H1 (cell line): ENCODE measurements around the gene C9orf50. TPM values are rescaled to one million over a fixed set of nuclear protein-coding genes. Genes with fewer than 3 reads are reported as not detected.

Experiments
- ASH2L ChIP-seq: fragments of 200-600, 300-600 bp; sonication (generic); IDR thresholded peaks from one replicate; pipeline ENCODE4 v1.7.1; 2017; ENCODE audit warnings: low read length
- BRCA1 ChIP-seq: IDR thresholded peaks from 2 replicates; pipeline ENCODE4 v1.6.1; 2012; ENCODE audit warnings: low read depth, low read length, improper control_type of control experiment
- CHD2 ChIP-seq: IDR thresholded peaks from 2 replicates; pipeline ENCODE4 v1.6.1; 2012; ENCODE audit warnings: low read length, improper control_type of control experiment
- CREB1 ChIP-seq: IDR thresholded peaks from 2 replicates; pipeline ENCODE4 v1.6.1; 2012; ENCODE audit warnings: inconsistent platforms
- CTBP2 ChIP-seq: IDR thresholded peaks from 2 replicates; pipeline ENCODE4 v1.7.0; 2011; ENCODE audit warnings: borderline replicate concordance, mild to moderate bottlenecking, moderate library complexity, mixed read lengths, low read length; ENCODE audit not compliant: insufficient read depth, insufficient read length
- EP300 ChIP-seq, 2 experiments: IDR thresholded peaks; 1 replicate in 1 of 2; 2 replicates in 1 of 2; pipeline ENCODE4 v1.6.1; 2011 to 2012; ENCODE audit warnings: low read depth in 2 of 2, low read length in 2 of 2, mild to moderate bottlenecking in 2 of 2, borderline replicate concordance in 1 of 2, inconsistent platforms in 1 of 2, moderate library complexity in 1 of 2
- FOSL1 ChIP-seq: IDR thresholded peaks from 2 replicates; pipeline ENCODE4 v1.6.1; 2011; ENCODE audit warnings: mild to moderate bottlenecking, low read depth, low read length, moderate library complexity; ENCODE audit not compliant: insufficient read depth
- JUN ChIP-seq: IDR thresholded peaks from 2 replicates; pipeline ENCODE4 v1.6.1; 2011; ENCODE audit warnings: low read depth, mild to moderate bottlenecking, improper control_type of control experiment, low read length
- JUND ChIP-seq: IDR thresholded peaks from 2 replicates; pipeline ENCODE4 v1.6.1; 2011; ENCODE audit warnings: mild to moderate bottlenecking, improper control_type of control experiment, low read length
- KDM4A ChIP-seq: IDR thresholded peaks from one replicate; pipeline ENCODE4 v1.7.1; 2012; ENCODE audit warnings: low read depth, mild to moderate bottlenecking, moderate library complexity, low read length, inconsistent platforms; ENCODE audit not compliant: severe bottlenecking
- PHF8 ChIP-seq: fragments of 200-600 bp; sonication (generic); conservative IDR thresholded peaks from 2 replicates; pipeline ENCODE4 v1.7.1; 2012; ENCODE audit warnings: low read depth, mild to moderate bottlenecking, inconsistent platforms, low read length, moderate library complexity
- POLR2A ChIP-seq, 2 experiments: IDR thresholded peaks; 1 replicate in 1 of 2; 2 replicates in 1 of 2; pipeline ENCODE4 v1.6.1; 2011; ENCODE audit warnings: low read depth in 2 of 2, low read length in 2 of 2, mild to moderate bottlenecking in 2 of 2; ENCODE audit errors: control extremely low read depth in 1 of 2
- POLR2AphosphoS5 ChIP-seq: IDR thresholded peaks from 2 replicates; pipeline ENCODE4 v1.6.1; 2011; ENCODE audit warnings: low read depth, low read length
- RBBP5 ChIP-seq: IDR thresholded peaks from 2 replicates; pipeline ENCODE4 v1.7.1; 2012; ENCODE audit warnings: low read depth, mild to moderate bottlenecking, inconsistent platforms, low read length, moderate library complexity, borderline replicate concordance
- RFX5 ChIP-seq: IDR thresholded peaks from 2 replicates; pipeline ENCODE4 v1.6.1; 2011; ENCODE audit warnings: low read depth, low read length, improper control_type of control experiment, borderline replicate concordance
- SIX5 ChIP-seq: IDR thresholded peaks from 2 replicates; pipeline ENCODE4 v1.6.1; 2011; ENCODE audit warnings: mild to moderate bottlenecking, low read depth, low read length
- SP2 ChIP-seq: IDR thresholded peaks from 2 replicates; pipeline ENCODE4 v1.6.1; 2012; ENCODE audit warnings: mild to moderate bottlenecking, low read length, inconsistent platforms
- TBP ChIP-seq: IDR thresholded peaks from 2 replicates; pipeline ENCODE4 v1.6.1; 2011; ENCODE audit warnings: low read depth, low read length, improper control_type of control experiment
- TEAD4 ChIP-seq: IDR thresholded peaks from 2 replicates; pipeline ENCODE4 v1.6.1; 2012; ENCODE audit warnings: low read depth, low read length, inconsistent platforms, mixed read lengths
- YY1 ChIP-seq: IDR thresholded peaks from 2 replicates; pipeline ENCODE4 v1.6.1; 2011; ENCODE audit warnings: low read depth, mild to moderate bottlenecking, low read length
- polyA plus RNA-seq, 7 experiments: library from polyadenylated mRNA; depleted of rRNA in 3 of 7; stranded (reverse) in 5 of 7; unstranded in 2 of 7; fragments of >200 nt in 5 of 7; fragments of 200-250 nt in 2 of 7; gene quantifications; 1 replicate in 5 of 7; 2 replicates in 1 of 7; 4 replicates in 1 of 7; pipeline versions ENCODE4 v1.2.1 to v1.2.3, GENCODE V29; 2011 to 2013; ENCODE audit warnings: missing spikeins in 2 of 7, mixed read lengths in 2 of 7
- total RNA-seq: library from RNA; stranded (reverse); fragmentation: NEBNext Ultra II Directional; extraction: Animal tissue kit (Norgen Biotek cat#: 25700); gene quantifications from 2 replicates; pipeline ENCODE4 v1.2.1, GENCODE V29; 2021
- TF ChIP-seq, protein P1 (sequence below), 3 experiments: IDR thresholded peaks; 1 replicate in 2 of 3; 2 replicates in 1 of 3; pipeline versions ENCODE4 v1.5.1 to v1.6.1; 2011; ENCODE audit warnings: low read length in 3 of 3, mild to moderate bottlenecking in 3 of 3, inconsistent platforms in 2 of 3, low read depth in 1 of 3, moderate library complexity in 1 of 3; ENCODE audit not compliant: insufficient read depth in 1 of 3; ENCODE audit errors: control extremely low read depth in 1 of 3
- TF ChIP-seq, protein P2 (sequence below): IDR thresholded peaks from 2 replicates; pipeline ENCODE4 v1.6.1; 2012; ENCODE audit warnings: inconsistent platforms

Gene C9orf50
- total and polyA plus RNA-seq, 2 of the 8 experiments (the other 6 are each of a cell fraction or from before 2014, with no cell fraction given), result not detected

DNA sequence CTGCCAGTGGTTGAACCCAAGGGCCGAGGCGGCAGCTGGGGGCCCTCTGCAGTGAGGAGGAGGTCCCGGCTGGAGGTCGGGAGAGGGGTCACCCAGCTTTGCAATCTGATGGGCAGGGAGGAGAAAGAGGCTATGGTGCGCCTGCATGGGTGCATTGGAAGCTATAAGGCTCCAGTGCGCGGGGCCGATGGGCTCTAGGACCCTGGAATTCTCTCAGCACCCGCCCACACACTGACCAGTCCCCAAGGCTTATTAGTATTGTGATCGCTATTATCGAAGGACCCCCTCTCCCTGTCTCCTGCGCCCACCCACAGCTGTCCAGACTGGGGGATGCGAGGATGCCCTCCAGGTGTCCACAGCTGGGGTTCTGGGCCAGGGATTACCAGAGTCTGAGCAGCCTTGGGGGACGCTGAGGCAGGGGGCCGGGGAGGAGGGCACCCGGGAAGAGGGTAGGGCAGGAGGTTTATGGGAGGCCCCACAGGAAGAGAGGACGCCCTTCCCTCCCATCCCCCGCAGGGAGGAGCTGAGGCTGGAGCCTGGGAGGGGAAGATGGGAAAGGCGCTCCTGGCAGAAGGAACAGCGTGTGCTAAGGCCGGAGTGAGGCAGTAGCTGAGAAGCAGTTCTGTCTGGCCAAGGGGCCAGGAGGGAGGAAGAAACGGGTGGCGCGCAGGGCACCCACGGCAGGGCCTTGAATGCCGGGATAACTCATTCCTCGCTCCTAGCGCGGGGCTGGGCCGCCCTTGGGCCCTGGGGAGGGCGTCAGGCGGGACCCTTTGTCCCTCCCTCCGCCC is 24.2 kb downstream of the C9orf50 start (continued):
- TF ChIP-seq, protein P1, sequence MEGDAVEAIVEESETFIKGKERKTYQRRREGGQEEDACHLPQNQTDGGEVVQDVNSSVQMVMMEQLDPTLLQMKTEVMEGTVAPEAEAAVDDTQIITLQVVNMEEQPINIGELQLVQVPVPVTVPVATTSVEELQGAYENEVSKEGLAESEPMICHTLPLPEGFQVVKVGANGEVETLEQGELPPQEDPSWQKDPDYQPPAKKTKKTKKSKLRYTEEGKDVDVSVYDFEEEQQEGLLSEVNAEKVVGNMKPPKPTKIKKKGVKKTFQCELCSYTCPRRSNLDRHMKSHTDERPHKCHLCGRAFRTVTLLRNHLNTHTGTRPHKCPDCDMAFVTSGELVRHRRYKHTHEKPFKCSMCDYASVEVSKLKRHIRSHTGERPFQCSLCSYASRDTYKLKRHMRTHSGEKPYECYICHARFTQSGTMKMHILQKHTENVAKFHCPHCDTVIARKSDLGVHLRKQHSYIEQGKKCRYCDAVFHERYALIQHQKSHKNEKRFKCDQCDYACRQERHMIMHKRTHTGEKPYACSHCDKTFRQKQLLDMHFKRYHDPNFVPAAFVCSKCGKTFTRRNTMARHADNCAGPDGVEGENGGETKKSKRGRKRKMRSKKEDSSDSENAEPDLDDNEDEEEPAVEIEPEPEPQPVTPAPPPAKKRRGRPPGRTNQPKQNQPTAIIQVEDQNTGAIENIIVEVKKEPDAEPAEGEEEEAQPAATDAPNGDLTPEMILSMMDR (IDR thresholded peaks at IDR 0.05; ENCODE audit: control extremely low read depth in 1 of 3, insufficient read depth in 1 of 3, low read depth in 1 of 3, low read length in 3 of 3), result no peak
- TF ChIP-seq CHD2 (no peak), EP300 (IDR thresholded peaks at IDR 0.05; ENCODE audit: borderline replicate concordance in 1 of 2, low read depth in 2 of 2, low read length in 2 of 2) (no peak), SP2 (no peak), FOSL1 (peak; percentile 89), JUN (no peak), KDM4A (peak; percentile 20), RBBP5 (no peak), BRCA1 (no peak), POLR2AphosphoS5 (no peak), TEAD4 (0 out of 2 replicates have a peak, but pooled peaks have one; percentile 56), CREB1 (peak; percentile 42; the same call in 1 of the 2 replicates), POLR2A (IDR thresholded peaks at IDR 0.05; ENCODE audit: control extremely low read depth in 1 of 2, low read depth in 2 of 2, low read length in 2 of 2) (no peak), RFX5 (no peak), YY1 (peak; percentile 33; the same call in 1 of the 2 replicates), JUND (no peak), CTBP2 (peak; percentile 80), TBP (peak; percentile 36; the same call in 1 of the 2 replicates), ASH2L (no peak), PHF8 (0 out of 2 replicates have a peak, but pooled peaks have one; percentile 11), SIX5 (no peak)
- TF ChIP-seq, protein P2, sequence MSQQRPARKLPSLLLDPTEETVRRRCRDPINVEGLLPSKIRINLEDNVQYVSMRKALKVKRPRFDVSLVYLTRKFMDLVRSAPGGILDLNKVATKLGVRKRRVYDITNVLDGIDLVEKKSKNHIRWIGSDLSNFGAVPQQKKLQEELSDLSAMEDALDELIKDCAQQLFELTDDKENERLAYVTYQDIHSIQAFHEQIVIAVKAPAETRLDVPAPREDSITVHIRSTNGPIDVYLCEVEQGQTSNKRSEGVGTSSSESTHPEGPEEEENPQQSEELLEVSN, result no peak; the same call in 1 of the 2 replicates
